HG03432 (cell line): ENCODE results near the gene TAS2R14.

Experiments used
- ATAC-seq: cut with Tn5 transposase; IDR thresholded peaks from one replicate; pipeline ENCODE4 v1.9.1; 2021; ENCODE audit warnings: mild to moderate bottlenecking, moderate library complexity; ENCODE audit not compliant: unreplicated experiment

The TAS2R14 gene, protein sequence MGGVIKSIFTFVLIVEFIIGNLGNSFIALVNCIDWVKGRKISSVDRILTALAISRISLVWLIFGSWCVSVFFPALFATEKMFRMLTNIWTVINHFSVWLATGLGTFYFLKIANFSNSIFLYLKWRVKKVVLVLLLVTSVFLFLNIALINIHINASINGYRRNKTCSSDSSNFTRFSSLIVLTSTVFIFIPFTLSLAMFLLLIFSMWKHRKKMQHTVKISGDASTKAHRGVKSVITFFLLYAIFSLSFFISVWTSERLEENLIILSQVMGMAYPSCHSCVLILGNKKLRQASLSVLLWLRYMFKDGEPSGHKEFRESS

DNA sequence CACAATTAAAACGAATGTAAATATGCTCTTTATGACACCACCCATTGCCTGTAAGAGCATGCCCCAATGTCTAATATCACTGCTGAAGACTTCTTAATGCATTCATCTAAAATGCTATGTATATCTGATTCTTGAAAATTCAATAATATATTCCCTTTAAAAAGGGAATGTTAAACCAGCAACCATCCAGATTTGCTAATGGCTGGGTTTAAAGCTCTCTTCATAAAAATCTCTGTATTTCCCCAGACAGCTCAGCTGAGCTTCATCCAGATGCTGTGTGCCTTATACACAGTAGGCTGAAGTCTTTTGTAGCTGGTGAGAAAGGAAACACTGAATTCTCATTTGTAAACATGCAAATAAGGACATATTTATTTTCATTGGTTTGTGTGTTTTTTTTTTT is at the start of gene TAS2R14:
TAS2R14 (minus strand) TSS at position 101 of the 400 bp plus-strand sequence; CDS start at position 45, 56 bp downstream.
- no peak for ATAC-seq

DNA sequence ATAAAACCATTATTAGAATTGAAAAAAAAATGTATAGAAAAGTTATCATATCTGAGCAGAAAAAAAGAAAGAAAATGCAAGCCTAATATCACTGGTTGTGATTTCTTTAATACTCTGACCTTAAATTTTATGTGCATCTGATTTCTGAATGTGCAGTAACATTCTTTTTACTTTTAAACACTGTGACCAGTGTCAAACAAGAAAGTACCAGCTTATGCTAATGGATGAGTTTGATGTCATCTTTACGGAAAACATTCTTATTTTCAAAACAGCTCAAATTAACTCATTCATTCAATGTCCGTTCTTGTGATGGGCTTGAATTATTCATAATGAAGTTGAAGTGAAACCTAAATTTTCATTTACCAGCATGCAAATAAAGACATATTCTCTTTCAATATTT is 47.7 kb upstream of the TAS2R14 start, which contains the start of gene TAS2R50:
TAS2R50 (minus strand) TSS at position 101 of the 400 bp plus-strand sequence; CDS start at position 49, 52 bp downstream.
- no peak for ATAC-seq

GRCh38 chr12:10982244-10982643 is 43.2 kb upstream of the TAS2R14 start:
- no peak for ATAC-seq

DNA sequence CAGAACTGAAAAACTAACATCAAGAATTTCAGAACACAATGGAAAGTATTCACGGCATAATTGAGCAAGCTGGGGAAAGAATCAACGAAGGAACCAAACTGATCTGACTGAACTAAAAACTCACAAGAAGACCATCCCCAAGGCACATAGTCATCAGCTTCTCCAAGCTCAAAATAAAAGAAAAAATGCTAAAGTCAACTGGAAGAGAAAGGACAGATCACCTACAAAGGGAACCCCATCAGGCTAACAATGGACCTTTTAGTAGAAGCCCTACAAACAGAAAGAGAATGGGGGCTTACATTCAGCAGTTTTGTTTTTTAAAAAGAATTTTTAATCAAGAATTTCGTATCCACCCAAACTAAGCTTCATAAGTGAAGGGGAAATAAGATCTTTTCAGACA is 35.9 kb upstream of the TAS2R14 start:
- ATAC-seq, result no peak

DNA sequence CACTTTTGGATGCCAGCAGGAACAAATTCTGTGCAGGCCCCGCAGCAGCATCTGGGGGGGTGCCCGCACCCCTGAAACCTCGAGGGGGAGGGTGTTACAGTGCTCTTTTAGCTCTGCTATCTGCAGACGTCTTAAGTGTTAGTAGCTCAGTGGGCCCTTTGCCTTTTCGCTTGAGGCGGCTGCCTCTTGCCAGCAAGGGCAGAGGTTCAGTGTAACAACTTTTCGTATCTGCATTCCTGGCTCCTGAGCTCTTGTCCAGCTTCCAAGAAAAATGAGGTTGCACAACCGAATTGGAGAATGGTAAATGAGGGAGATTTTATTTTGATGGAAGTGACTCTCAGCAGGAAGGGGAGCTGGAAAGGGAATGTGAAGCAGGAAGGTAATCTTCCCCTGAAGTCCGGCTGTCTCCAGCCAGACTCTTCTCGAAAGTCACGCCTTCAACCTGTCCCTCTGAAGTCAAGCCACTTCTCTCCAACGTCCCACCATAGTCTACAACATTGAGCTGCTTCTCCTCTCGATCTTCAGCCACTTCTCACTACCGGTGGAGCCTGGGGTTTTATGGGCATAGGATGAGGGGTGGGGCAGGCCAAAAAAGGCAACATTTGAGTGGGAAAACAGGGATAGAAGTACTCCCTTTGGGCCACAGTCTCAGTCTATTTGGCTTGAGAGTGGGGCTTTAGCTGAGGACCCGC is 29.8 kb upstream of the TAS2R14 start:
- ATAC-seq, result no peak

DNA sequence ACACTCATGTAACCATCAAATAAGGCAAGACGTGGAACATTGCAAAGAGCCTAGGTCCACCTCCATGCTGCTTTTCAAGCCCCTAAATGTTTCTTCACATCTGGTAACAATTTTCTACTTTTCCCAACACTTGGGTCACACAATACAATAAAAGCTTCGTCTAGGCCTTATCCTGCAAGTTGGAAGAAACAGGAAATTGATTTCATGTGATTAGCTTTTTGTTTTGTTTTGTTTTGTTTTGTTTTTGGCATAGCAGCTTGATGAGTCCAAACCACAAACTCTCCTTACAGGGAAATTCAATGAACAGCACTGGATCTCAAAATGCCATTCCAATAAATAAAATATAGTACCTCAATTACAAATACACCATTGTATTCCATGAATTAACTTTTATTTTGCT is 28.3 kb upstream of the TAS2R14 start:
- ATAC-seq, result no peak

DNA sequence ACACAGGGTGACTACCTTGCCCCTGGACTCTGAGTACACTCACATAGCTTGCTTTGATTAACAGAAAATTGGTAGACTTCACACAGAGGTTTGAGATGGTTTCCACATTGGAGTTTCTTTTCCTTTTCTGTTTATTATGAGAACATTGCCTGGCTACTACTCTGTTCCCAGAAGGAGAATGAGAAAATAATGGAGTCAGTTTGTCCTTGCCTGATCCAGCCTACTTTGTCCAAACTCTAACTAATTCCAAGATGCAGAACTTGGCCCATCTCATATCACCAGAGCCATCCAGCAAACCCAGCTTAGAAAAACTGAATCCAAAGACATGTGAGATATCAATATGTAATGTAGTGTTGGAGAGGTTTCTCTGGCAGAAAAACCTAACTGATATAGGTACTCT is 27.3 kb upstream of the TAS2R14 start:
- ATAC-seq, result no peak

GRCh38 chr12:10965476-10965875 is 26.4 kb upstream of the TAS2R14 start:
- ATAC-seq, result no peak

DNA sequence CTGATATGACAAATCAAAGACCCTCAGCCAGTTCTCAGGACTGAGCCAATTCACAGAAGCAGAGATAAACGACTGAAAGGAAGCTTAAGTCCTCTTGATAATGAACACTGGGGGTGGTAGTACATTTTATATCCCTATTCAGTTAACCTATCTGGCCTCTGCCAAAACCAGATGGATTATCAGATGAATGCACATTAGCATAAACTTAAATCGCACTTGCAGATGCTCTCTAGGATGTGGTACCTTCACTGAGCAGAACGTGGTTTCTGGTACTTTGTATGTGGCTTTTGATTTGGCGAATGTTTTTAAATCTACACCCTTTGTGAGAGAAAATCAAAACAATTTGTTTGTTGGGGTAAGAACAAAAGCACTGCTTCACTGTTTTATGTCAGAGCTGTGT is 21.1 kb upstream of the TAS2R14 start:
- ATAC-seq, result no peak

DNA sequence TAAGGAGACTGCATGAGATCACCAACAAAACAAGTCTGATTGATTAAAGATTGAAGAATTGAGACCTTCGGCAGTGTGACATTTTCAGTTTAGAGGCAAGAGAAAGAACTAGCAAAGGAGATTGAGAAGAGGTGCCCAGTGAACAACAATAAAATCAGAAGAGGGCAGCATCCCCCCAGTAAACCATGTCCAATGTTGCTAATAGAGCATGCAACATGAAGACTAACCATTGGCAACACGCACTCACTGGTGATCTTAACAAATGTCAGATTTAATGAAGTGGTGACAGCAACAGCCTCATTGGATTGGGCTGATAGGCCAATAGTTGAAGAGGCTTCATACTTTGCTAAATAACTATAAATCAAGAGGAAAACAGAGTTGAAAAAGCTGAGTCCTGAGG is 20.7 kb upstream of the TAS2R14 start:
- no peak for ATAC-seq

- no peak for ATAC-seq
Observed at GRCh38 chr12:10957741-10958140, 18.7 kb upstream of the TAS2R14 start.

DNA sequence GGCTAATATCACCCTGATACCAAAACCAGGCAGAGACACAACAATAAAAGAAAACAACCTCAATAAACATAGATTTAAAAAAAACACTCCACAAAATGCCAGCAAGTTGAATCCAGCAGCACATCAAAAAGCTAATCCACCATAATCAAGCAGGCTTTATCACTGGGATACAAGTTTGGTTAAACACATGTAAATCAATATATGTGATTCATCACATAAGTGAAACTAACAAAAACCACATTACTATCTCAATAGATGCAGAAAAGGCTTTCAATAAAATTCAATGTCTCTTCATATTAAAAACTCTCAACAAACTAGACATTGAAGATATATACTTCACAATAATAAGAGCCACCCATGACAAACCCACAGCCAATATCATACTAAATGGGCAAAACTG is 17.0 kb upstream of the TAS2R14 start:
- ATAC-seq, result no peak

GRCh38 chr12:10952645-10953044 is 13.6 kb upstream of the TAS2R14 start:
- no peak for ATAC-seq

DNA sequence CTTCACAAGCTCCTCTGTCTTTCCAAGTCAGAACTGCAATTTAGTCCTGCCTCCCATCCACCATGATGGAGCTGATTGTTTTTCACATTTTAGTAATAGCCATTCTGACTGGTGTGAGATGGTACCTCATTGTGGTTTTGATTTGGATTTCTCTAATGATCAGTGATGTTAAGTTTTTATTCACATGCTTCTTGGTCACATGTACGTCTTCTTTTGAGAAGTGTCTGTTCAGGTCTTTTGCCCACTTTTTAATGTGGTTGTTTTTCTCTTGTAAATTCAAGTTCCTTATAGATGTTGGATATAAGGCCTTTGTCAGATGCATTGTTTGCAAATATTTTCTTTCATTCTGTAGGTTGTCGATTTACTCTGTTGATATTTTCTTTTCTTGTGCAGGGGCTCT is 4.1 kb upstream of the TAS2R14 start:
- no peak for ATAC-seq

DNA sequence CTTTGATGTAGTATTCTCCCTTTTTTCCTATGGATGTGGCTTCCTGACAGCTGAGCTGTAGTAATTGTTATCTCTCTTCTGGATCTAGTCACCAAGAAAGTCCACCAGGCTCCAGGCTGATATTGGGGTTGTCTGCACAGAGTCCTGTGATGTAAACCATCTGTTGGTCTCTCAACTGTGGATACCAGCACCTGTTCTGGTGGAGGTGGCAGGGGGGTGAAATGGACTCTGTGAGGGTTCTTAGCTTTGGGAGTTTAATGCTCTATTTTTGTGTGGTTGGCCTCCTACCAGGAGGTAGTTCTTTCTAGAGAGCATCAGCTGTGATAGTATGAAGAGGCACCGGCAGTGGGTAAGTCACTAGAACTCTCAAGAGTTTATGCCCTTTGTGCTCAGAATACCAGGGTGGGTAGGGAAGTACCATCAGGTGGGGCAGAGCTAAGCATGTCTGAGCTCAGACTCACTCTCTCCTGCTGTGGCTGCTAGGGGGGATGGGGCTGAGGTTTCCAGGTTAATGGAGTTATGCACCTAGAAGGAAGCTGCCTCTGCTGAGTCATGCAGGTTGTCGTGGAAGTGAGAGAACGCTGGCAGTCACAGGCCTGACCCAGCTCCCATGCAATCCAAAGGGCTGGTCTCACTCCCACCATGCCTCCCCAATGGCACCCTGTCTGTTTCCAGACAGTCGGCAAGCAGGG is 3.0 kb upstream of the TAS2R14 start:
- no peak for ATAC-seq

DNA sequence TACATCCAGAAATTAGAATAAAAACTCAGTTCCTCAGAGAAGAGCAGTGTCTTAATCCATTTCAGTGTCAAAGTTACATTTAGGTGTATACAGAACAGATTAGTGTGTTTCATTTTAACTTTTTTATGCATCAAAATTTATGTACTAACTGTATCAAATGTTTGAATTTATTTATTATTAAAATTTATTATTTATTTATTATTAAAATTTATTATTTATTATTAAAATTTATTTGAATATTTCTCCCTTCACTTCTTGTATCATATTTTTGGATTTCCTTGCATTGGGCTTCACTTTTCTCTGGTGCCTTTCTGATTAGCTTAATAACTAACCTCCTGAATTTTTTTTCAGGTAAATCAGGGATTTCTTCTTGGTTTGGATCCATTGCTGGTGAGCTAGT is 2.3 kb upstream of the TAS2R14 start:
- ATAC-seq, result no peak

DNA sequence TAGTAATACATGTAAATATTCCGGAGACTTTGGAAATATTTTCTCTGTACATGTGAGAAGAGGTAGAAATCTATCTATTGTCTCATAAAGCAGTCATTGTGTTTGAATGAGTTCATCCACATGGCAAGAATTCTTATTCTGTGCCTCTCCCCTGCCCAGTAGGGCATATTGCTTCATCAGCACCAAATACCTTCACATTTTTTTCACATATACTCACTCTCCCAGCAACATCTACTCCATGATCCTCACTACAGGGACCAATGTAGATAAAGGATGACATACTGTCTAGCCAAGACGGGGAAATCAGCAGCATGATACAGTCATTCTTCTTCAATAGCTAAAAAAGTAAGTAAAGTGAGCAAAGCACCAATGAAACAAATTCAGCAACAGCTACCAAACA is 1.3 kb upstream of the TAS2R14 start:
- no peak for ATAC-seq

- no peak for ATAC-seq
Observed at GRCh38 chr12:10936506-10936905, 2.6 kb downstream of the TAS2R14 start.

GRCh38 chr12:10928746-10929286 is 10.2 kb downstream of the TAS2R14 start, which contains the start of gene PRH2:
Gene PRH2, plus strand, starts transcription at chr12:10929236. Its CDS starts 38 bp downstream, at chr12:10929274.
- ATAC-seq, result no peak

DNA sequence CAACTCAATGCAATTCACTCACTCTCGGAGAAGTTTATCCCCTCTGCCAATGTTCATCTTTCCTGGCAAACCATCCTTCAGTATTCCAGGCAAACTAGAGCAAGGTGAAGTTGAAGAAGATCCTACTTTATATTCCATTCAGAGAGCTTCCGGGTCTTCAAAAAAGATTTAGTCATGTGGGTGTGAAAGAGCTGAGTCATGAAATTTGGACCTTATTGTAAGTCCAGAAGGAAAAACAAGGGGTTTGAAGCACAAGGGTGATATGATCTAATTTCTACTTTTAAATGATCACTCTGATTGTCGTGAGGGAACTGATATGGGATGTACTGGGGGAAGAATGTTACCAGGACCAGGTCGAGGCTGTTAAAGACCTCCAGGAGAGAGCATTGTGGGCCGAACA is 12.8 kb downstream of the TAS2R14 start:
- ATAC-seq, result no peak

- no peak for ATAC-seq
Observed at GRCh38 chr12:10919809-10920208, 19.3 kb downstream of the TAS2R14 start.
